LNCaP clone FGC (cell line): Measurements from ENCODE around the gene KCNJ12.

Experiments used
- DNase-seq: peaks from one replicate; pipeline ENCODE4 v3.0.0-alpha.2; 2011; ENCODE audit warnings: low read depth
- H3K4me3 ChIP-seq: 2 replicates; pipeline ENCODE4 v1.5.1; 2011; ENCODE audit warnings: mild to moderate bottlenecking, low read depth, low read length, control low read depth
- TF ChIP-seq, protein P1 (sequence below): IDR thresholded peaks from 2 replicates; pipeline ENCODE4 v1.5.1; 2012; ENCODE audit warnings: mild to moderate bottlenecking; ENCODE audit not compliant: control insufficient read depth, insufficient read depth; ENCODE audit errors: extremely low read depth

KCNJ12 gene

DNA sequence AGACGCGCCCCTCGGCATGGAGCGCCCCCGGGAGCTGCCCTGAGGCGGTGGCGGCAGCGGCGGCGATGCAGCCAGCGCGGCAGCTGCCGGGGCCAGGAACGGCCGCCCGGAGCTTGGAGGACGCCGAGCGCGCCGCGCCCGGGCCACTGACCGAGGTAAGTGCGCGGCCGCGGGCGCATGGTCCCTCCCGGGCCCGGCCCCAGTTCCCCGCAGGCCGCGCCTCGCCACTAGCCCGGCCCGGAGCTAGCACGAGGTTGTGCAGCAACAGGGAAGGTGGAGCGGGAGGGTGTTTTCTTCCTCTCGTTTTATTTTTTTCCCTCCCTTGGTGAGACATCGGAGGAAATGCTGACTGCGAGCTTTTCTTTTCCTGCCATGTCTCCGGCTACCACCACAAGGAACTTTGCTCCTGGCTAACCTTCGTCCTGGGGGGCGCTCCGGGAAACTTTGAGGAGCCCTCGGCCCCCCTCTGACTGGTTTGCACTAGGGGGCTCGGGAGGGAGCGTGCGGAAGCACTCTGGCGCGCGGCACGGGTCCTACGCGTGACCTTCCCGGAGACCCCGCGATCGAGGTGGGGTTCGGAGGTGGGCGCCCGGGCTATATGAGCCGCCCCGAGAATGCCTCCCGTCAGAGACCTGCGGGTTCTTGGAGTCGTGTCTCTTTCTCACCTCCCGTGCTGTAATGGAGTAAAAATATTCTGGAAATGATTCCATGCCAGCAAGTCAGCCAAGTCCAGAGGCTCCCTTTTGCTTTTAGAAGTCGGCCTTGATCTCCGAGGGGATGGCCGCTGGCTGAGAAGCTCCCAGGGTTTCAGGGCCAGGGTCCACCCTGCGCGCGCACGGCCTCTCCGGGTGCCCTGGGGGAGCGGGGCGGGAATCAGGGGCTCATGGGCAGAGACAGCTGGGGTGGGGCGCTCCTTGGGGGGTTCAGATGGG, 868 bp downstream of the KCNJ12 start:
- TF ChIP-seq, protein P1, sequence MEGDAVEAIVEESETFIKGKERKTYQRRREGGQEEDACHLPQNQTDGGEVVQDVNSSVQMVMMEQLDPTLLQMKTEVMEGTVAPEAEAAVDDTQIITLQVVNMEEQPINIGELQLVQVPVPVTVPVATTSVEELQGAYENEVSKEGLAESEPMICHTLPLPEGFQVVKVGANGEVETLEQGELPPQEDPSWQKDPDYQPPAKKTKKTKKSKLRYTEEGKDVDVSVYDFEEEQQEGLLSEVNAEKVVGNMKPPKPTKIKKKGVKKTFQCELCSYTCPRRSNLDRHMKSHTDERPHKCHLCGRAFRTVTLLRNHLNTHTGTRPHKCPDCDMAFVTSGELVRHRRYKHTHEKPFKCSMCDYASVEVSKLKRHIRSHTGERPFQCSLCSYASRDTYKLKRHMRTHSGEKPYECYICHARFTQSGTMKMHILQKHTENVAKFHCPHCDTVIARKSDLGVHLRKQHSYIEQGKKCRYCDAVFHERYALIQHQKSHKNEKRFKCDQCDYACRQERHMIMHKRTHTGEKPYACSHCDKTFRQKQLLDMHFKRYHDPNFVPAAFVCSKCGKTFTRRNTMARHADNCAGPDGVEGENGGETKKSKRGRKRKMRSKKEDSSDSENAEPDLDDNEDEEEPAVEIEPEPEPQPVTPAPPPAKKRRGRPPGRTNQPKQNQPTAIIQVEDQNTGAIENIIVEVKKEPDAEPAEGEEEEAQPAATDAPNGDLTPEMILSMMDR, result no peak
- H3K4me3 ChIP-seq, result no peak overlapping the region
- DNase-seq, result no peak

DNA sequence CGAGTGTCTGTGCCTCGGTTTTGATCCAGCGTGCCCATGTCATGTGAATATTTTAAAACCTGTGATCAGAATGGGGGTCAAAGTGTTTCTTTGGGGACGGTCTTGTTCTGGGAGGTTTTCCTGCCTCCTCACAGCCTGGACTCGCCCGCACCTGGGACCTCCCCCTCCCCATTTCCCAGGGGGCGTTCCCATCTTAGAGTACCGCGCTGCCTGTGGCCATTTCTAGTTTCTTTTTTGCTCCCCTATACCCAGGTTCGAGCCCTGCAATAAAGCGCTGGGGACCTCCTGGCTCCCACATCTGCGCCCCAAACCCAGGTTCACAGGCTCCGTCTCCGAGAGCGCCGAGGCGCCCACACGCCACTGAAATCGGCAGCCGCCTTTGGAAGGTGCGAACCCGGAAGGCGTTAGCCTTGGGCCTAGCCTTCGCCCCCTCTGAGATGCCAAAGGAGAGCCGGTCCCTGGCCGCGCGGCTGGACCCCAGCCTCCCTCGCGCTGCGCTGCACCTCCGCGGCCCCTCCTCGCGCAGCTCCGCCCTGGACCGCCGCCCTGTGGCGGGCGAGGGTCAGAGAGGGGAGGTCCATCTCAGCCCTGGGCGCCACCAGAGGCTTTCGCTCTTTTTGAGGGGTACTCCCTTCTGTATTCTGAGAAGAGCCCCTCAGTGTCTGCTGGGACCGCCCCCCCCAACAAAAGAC, 1.7 kb downstream of the KCNJ12 start:
- TF ChIP-seq, protein P1, result no peak
- no peak for DNase-seq
- H3K4me3 ChIP-seq, result no peak overlapping the region

DNA sequence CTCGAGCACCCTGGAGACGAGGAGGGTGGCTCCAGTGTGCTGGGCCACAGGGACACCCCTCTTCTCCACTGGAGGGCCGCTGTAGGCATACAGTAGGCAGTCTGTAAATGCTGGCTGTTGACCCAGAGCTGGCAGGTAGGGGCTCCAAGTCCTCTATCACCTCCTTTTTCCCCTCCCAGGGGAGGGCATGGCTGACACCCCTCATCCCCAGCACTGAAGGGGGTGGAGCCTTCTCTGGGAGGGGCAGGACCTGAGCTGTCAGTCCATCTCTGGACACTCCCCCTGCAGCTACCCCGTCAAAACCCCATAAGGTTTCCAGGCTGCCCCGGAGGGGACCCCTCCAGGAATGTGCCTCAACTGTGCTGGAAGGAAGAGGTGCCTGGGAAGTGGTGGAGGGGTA, 2.4 kb downstream of the KCNJ12 start:
- DNase-seq, result no peak
- TF ChIP-seq, protein P1, result no peak
- H3K4me3 ChIP-seq, result no peak overlapping the region

- no peak for DNase-seq
- H3K4me3 ChIP-seq, result no peak overlapping the region
- TF ChIP-seq, protein P1, result no peak
Observed at GRCh38 chr17:21379080-21379711, 3.0 kb downstream of the KCNJ12 start.

DNA sequence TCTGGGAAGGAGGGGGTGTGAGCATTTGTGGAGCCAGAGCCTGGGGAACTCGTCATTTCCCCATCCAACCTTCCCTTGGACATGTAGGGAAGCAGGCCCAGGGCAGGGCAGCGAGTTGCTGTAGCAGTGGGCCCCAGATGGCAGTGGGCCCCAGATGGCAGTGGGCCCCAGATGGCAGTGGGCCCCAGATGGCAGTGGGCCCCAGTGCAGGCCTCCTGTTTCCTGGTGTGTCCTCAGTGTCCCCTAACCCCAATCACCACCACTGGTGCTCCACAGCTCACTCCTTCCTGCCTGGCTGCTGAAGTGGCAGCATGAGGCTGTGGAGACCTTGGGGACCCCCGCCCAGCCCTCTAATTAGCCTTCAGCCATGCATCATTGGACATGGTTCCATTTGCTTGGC, 4.5 kb downstream of the KCNJ12 start:
- H3K4me3 ChIP-seq, result no peak overlapping the region
- TF ChIP-seq, protein P1, result no peak
- DNase-seq, result no peak

GRCh38 chr17:21381076-21381706, 5.0 kb downstream of the KCNJ12 start:
- TF ChIP-seq, protein P1, result no peak
- no peak overlapping the region for H3K4me3 ChIP-seq
- DNase-seq, result no peak
